PC-3 (cell line): Measurements from ENCODE around the gene ESR1. TPM values are rescaled to one million over a fixed set of nuclear protein-coding genes. Genes with fewer than 3 reads are reported as not detected.

Source experiments
- ATAC-seq: fragments of 200-7000 bp; cut with Tn5 transposase; 2 replicates; pipeline ENCODE4 v1.9.1; 2020; ENCODE audit warnings: mild to moderate bottlenecking, moderate library complexity
- BruUV-seq: library from RNA; stranded (reverse); fragments of 400-500 nt; replicated peaks from 2 replicates; lab custom pipeline; 2021; lab: Mats Ljungman, UMichigan
- CTCF ChIA-PET: fragments of 300-600 bp; sonication (Branson Sonifier 250); formaldehyde crosslinking; loops from one replicate; lab custom pipeline; 2022; ENCODE audit warnings: antibody characterized with exemption; lab: Charles Lee
- POLR2A ChIA-PET: fragments of 300-600 bp; sonication (Branson Sonifier 250); formaldehyde crosslinking; loops from one replicate; lab custom pipeline; 2022; ENCODE audit warnings: antibody characterized with exemption; ENCODE audit not compliant: unreplicated experiment; lab: Charles Lee
- DNase-seq: peaks from one replicate; pipeline ENCODE4 v3.0.0-alpha.2; 2015
- H2AFZ ChIP-seq: fragments of 300-600 bp; sonication (generic); 2 replicates; pipeline ENCODE4 v1.6.0; 2016; ENCODE audit warnings: antibody characterized with exemption, low read length
- H3F3A ChIP-seq: fragments of 300-600 bp; sonication (generic); one replicate; pipeline ENCODE4 v1.6.0; 2017; ENCODE audit warnings: antibody characterized with exemption, low read length, control low read depth, mild to moderate bottlenecking; ENCODE audit not compliant: unreplicated experiment
- H3K27ac ChIP-seq: fragments of 300-600 bp; sonication (generic); 2 replicates; pipeline ENCODE4 v1.5.1; 2016; ENCODE audit warnings: mild to moderate bottlenecking, low read length
- H3K27me3 ChIP-seq: fragments of 300-600 bp; sonication (generic); 2 replicates; pipeline ENCODE4 v1.6.1; 2016; ENCODE audit warnings: low read length, mixed read lengths
- H3K36me3 ChIP-seq: fragments of 300-600 bp; sonication (generic); 2 replicates; pipeline ENCODE4 v1.6.1; 2016; ENCODE audit warnings: low read depth, mixed run types, low read length, mixed read lengths
- H3K4me1 ChIP-seq: fragments of 300-600 bp; sonication (generic); 2 replicates; pipeline ENCODE4 v1.5.1; 2016; ENCODE audit warnings: low read length; ENCODE audit not compliant: insufficient read depth
- H3K4me2 ChIP-seq: fragments of 300-600 bp; sonication (generic); 2 replicates; pipeline ENCODE4 v1.6.0; 2016; ENCODE audit warnings: low read length
- H3K4me3 ChIP-seq: fragments of 300-600 bp; sonication (generic); 2 replicates; pipeline ENCODE4 v1.5.1; 2016; ENCODE audit warnings: mild to moderate bottlenecking, low read length, mixed read lengths
- H3K79me2 ChIP-seq: fragments of 300-600 bp; sonication (generic); 2 replicates; pipeline ENCODE4 v1.6.1; 2017; ENCODE audit warnings: low read length, mixed read lengths
- H3K9ac ChIP-seq: fragments of 300-600 bp; sonication (generic); 2 replicates; pipeline ENCODE4 v1.6.0; 2016; ENCODE audit warnings: mild to moderate bottlenecking, low read length
- H3K9me2 ChIP-seq: fragments of 300-600 bp; sonication (generic); replicated peaks from 2 replicates; pipeline ENCODE4 v1.6.1; 2016; ENCODE audit warnings: mixed run types, low read length, mixed read lengths
- H3K9me3 ChIP-seq: fragments of 300-600 bp; sonication (generic); 2 replicates; pipeline ENCODE4 v1.6.1; 2016; ENCODE audit warnings: low read length, mixed read lengths
- H4K20me1 ChIP-seq: fragments of 300-600 bp; sonication (generic); 2 replicates; pipeline ENCODE4 v1.6.1; 2016; ENCODE audit warnings: low read length, mixed read lengths
- CTCF ChIP-seq: fragments of 300-600 bp; sonication (generic); conservative IDR thresholded peaks from 2 replicates; pipeline ENCODE4 v1.5.1; 2017; ENCODE audit warnings: antibody characterized with exemption, low read depth, mild to moderate bottlenecking, low read length
- EZH2 ChIP-seq: fragments of 300-600 bp; sonication (generic); IDR thresholded peaks from one replicate; pipeline ENCODE4 v1.6.1; 2017; ENCODE audit warnings: antibody characterized with exemption, mild to moderate bottlenecking, low read length; ENCODE audit not compliant: unreplicated experiment
- EZH2phosphoT487 ChIP-seq: fragments of 300-600 bp; sonication (generic); IDR thresholded peaks from 2 replicates; pipeline ENCODE4 v1.6.1; 2018; ENCODE audit warnings: mild to moderate bottlenecking, antibody characterized with exemption, low read length, borderline replicate concordance
- intact Hi-C: fragments of 100-400 bp; cut with micrococcal nuclease; formaldehyde crosslinking; loops from 2 replicates; pipeline ENCODE4 v1.9.0; 2023
- total RNA-seq: library from RNA; depleted of rRNA; stranded (reverse); fragments of >200 nt; gene quantifications from 2 replicates; pipeline ENCODE4 v1.2.3, GENCODE V29; 2014

The ESR1 gene
- total RNA-seq, 1 experiment from 2014 or later, result 5.9 TPM

DNA sequence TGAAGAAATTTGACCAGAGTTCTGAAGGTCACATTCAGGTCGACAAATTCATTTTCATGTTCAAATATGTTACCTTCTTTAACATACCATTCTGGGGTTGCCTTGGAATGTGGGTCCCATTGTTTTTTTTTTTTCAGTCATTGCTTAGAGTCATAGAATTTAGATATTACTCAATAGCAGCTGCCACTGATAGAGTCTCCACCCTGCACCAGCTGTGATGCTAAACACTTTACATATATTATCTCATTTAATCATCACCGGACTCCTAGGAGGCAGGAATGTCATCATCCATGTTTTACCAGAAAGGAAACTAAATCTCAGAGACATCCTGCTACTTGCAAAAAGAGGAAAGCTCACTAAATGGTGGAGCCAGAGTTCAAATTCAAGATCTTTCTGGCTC is 204.7 kb downstream of the ESR1 start:
- intact Hi-C loops, result no loop called here
- no peak overlapping the region for H2AFZ ChIP-seq
- no peak for ATAC-seq
- H3K27ac ChIP-seq, result no peak overlapping the region
- POLR2A ChIA-PET, result no interaction called here
- H3K4me1 ChIP-seq, result no peaks in the 10 kb centered on the region
- no peaks in the 10 kb centered on the region for H3K27me3 ChIP-seq
- H3K9me2 ChIP-seq, result no peaks in the 10 kb centered on the region
- H3K4me2 ChIP-seq, result no peak overlapping the region
- H3K9me3 ChIP-seq, result no peaks in the 10 kb centered on the region
- TF ChIP-seq EZH2phosphoT487 (no peak), CTCF (no peak), EZH2 (no peak)
- BruUV-seq, result no TSS peak
- H3K4me3 ChIP-seq, result no peak overlapping the region
- no peaks in the 10 kb centered on the region for H4K20me1 ChIP-seq
- no peaks in the 10 kb centered on the region for H3F3A ChIP-seq
- no peak for DNase-seq
- CTCF ChIA-PET, result no interaction called here
- H3K79me2 ChIP-seq, result no peaks in the 10 kb centered on the region
- H3K36me3 ChIP-seq, result no peaks in the 10 kb centered on the region
- H3K9ac ChIP-seq, result no peak overlapping the region

- POLR2A ChIA-PET, result no interaction called here
- BruUV-seq, result no TSS peak
Measured at GRCh38 chr6:152018876-152019275, 211.4 kb downstream of the ESR1 start.

DNA sequence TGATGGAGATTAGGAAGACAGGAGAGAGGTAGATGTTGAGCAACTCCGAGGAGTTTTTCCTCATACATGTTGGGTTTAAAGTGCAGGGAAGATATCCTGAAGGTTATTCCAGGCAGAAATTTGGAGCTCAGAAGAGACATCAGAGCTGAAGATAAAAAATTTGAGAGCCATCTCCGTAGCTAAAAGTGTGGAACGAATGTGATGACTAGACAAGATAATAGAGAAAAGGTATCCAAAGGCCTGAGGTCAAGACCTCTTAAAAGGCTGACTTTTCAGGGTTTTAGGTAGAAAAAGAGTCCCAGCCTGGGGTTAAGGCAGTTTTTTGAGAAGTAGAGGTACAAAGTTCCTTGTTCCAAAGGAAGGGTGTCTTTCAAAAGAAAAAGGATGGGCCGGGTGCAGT is 214.8 kb downstream of the ESR1 start:
- Histone ChIP-seq H3K36me3 (no peaks in the 10 kb centered on the region), H3K9me2 (no peaks in the 10 kb centered on the region), H3K27ac (no peak overlapping the region), H3K9ac (no peak overlapping the region), H4K20me1 (no peaks in the 10 kb centered on the region), H3K4me2 (no peak overlapping the region), H2AFZ (no peak overlapping the region), H3K4me1 (no peaks in the 10 kb centered on the region), H3F3A (no peaks in the 10 kb centered on the region), H3K27me3 (no peaks in the 10 kb centered on the region), H3K9me3 (no peaks in the 10 kb centered on the region), H3K4me3 (no peak overlapping the region), H3K79me2 (no peaks in the 10 kb centered on the region)
- no peak for TF ChIP-seq CTCF
- no peak for TF ChIP-seq EZH2phosphoT487
- no peak for TF ChIP-seq EZH2
- CTCF ChIA-PET, result no interaction called here
- intact Hi-C loops, result no loop called here
- no TSS peak for BruUV-seq
- DNase-seq (no peak), ATAC-seq (no peak)
- POLR2A ChIA-PET, result no interaction called here

More at GRCh38 chr6:152018876-152019275, 211.4 kb downstream of the ESR1 start:
- Histone ChIP-seq H3K36me3 (no peaks in the 10 kb centered on the region), H3K4me1 (no peaks in the 10 kb centered on the region), H3F3A (no peaks in the 10 kb centered on the region), H3K9ac (no peak overlapping the region), H3K4me2 (no peak overlapping the region), H3K79me2 (no peaks in the 10 kb centered on the region), H3K27ac (no peak overlapping the region), H3K9me3 (no peaks in the 10 kb centered on the region), H3K9me2 (no peaks in the 10 kb centered on the region), H3K4me3 (no peak overlapping the region), H4K20me1 (no peaks in the 10 kb centered on the region), H2AFZ (no peak overlapping the region), H3K27me3 (no peaks in the 10 kb centered on the region)
- intact Hi-C loops, result no loop called here
- ATAC-seq (no peak), DNase-seq (no peak)
- CTCF ChIA-PET, result no interaction called here
- TF ChIP-seq EZH2 (no peak), CTCF (no peak), EZH2phosphoT487 (no peak)
